Measurements from ENCODE around the gene CCM2L.

The CCM2L gene

DNA sequence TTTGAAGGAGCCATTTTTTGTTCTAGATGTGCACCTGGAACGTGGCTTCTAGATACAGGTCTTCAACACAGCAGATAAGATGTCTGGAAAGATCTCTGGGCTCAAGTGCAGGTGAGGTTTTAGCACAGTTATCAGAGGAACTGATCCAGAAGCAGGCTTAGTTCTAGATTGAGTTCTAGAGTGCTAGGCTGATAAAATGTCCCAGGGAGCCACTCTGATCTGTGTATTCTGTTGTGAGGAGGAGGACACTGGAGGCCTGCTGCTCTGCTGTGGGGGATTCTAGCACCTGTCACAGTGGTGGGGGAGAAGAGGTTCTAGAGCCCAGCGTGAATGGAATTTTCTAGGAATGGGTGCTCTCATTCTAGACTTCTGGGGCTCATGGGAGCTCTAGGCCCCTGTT, 12.0 kb upstream of the CCM2L start:
- no peak for DNase-seq

DNA sequence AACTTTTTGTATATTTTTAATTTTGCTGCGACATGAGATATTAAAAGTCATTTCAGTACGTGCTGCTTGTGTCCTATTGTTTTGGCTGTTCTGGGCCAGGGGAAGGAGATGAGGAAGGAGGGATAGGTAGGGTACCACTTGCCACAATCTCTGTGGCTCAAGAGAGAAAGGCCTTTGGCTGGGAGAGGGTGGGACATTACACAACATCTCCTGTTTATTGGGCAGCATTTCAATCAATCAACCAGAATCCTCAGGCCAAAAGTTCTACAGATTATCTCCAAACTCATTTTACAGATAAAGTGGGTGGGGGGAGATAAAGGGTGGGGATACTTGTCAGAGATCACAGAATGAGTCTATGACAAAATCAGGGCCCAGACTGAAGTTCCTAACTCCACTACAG, 6.9 kb upstream of the CCM2L start:
- no peak for DNase-seq

DNA sequence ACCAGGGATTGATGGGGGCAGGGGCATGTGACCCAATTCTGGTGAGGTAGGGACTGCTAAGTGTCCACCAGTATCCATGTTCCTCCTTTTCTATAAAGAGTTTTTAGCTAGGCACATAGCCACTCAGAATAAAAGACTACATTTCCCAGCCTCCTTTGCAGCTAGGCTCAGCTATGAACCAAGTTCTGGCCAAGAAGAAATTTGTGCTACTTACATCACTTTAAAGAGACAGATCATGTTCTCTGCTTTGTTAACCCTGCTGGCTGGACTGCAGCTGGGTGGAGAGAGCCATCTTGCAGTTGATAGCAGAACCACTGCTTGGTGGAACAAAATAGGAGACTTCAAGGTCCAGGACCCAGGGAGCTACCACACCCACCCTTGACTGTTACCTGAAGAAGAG, 5.3 kb upstream of the CCM2L start:
- DNase-seq, result no peak

DNA sequence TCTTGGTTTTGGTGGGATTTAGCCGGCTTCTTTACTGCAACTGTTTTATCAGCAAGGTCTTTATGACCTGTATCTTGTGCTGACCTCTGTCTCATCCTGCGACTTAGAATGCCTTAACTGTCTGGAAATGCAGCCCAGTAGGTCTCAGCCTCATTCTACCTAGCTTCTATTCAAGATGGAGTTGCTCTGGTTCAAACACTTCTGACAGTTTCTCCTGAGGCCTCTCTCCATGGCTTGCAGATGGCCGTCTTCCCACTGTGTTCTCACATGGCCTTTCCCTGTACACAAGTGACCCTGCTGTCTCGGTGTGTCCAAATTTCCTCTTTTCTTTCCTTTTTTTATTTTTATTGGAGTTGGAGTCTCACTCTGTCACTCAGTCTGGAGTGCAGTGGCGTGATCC, 4.2 kb upstream of the CCM2L start:
- no peak for DNase-seq

DNA sequence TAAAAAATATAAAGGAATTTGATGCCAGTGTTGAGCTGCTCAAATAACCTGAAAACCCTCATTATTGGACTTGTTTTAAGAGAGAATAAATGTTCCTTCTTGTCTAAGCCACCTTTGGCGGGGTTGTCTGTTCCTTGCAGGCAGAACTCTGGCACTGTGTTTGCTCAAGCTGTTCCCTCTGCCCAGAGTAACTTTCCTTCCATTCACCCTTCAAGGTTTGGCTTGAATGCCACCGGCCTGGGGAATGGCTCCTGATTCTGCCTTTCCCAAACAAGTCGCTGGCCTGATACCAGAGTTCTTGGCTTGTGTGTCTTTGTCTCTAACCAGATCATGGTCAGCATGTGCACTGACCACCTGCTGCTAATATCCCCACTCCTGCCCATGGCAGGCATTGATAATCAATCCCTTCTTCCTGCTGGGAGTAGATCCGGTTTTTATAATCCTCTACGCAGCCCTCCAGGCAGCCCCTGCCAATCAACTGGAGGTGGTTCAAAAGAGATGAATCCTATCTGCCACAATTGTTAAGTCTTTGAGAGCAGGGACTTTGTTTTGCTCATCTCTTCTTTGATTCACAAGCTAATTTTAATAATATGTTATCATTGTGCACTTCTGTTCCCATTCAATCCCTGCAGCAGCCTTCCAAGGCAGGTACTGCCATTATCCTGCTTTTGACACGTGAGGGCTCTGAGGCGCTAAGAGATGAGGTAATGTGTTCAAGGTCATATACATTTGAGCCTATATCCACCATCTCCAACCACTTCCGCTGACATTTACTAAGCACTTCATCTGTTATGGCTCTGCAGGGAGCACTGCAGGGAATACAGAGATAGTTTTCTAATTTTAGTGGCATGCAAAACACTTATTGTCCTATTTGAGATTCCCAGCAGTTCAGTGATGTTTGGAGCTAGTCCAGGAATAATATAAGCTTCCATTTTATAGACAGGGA, 3.1 kb upstream of the CCM2L start:
- DNase-seq, result no peak

DNA sequence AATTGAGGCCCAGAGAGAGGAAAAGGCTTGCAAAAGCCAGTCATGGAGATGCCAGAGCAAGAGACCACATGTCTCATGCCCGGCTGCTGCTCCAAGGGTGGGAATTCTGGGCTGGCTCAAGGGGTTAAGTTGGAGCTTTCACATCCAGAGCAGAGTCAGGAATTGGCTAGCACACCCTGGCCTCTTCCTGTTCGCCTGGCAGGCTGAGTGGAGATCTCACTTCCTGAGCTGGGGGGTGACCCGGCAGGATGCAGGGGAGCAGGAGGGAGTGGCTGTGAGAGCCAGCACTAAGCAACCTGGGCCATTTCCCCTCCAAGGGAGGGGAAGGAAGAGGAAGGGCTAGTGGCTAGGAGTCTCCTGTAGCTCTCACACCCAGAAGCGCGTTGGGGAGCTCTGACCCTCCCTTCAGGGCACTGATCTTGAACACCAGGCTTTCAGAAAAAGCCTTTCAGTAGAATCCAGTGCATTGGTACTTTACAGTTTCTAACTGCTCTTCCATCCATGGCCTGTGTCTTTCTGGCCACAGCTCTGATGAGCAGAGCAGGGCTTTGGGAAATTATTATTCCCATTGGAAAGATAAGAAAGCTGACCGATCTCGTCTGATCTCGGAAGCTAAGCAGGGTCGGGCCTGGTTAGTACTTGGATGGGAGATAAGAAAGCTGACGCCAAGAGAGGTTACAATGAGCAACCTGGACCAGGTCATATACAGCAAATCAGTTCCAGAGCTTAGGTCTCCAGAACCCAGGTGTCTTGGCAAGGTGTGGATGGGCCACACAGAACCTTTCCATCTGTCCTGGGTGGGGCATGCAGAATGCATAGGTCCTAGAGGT, 2.2 kb upstream of the CCM2L start:
- DNase-seq, result no peak

DNA sequence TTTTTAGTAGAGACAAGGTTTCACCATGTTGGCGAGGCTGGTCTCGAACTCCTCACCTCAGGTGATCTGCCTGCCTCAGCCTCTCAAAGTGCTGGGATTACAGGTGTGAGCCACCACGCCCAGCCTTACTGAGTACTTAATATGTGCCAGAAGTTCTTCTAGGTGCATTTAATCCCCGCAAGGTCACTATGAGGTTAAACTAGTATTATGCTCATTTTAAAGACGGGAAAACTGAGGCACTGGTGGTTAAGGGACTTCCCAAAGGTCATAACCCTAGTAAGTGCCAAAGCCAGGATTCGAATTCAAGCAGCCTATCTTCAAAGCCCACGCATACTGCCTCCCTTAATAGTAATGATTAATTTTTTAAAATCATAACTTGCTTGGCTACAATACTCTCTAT, 674 bp upstream of the CCM2L start:
- DNase-seq, result no peak

DNA sequence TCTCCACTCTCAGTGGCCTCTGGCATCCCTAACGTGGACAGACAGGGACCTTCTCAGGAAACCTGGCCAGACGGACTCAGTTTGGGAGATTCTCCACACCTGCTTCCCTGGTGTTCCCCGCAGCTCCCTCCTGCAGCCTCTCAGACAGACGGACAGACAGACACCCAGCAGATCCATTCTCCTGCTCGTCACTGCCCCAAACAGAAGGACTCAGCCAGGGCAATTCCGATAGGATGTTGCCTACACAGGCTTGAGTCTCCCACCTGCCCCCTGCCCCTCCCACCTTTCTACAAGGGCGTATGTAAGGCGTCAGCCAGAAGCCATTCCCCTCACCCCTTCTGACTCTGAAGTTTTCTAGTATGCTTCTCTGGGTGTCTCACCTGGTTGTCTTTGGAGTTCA, 428 bp downstream of the CCM2L start:
- no peak for DNase-seq

DNA sequence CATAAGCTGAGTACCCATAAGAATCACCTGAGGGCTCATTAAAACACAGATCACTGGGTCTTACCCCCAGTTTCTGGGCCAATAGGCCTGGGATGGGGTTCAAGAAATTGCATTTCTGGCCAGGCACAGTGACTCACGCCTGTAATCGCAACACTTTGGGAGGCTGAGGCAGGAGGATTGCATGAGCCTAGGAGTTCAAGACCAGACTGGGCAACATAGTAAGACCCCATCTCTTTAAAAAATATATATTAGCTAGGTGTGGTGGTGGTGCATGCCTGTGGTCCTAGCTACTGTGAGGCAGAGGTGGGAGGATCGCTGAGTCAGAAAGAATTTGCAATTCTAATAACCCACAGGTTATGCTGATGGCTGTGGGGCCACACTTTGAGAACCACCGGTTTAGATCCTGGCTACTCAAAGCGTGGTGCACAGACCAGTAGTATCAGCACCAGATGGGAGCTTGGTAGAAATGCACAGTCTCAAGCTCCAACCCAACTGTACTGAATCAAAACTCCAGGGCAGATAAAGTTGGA, 2.0 kb downstream of the CCM2L start:
- no peak for DNase-seq

DNA sequence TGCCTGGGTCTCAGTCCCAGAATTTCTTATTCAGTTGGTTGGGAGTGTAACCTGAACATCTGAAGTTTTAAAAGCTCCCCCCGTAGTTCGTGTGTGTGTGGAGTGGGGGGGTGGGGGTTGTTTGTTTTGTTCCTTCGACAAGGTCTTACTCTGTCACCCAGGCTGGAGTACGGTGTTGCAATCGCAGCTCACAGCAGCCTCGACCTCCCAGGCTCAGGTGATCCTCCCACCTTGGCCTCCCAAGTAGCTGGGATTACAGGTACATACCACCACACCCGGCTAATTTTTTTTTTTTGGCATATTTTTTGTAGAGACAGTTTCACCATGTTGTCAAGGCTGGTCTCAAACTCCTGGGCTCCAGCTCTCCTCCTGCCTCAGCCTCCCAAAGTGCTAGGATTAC, 3.1 kb downstream of the CCM2L start:
- DNase-seq, result no peak

DNA sequence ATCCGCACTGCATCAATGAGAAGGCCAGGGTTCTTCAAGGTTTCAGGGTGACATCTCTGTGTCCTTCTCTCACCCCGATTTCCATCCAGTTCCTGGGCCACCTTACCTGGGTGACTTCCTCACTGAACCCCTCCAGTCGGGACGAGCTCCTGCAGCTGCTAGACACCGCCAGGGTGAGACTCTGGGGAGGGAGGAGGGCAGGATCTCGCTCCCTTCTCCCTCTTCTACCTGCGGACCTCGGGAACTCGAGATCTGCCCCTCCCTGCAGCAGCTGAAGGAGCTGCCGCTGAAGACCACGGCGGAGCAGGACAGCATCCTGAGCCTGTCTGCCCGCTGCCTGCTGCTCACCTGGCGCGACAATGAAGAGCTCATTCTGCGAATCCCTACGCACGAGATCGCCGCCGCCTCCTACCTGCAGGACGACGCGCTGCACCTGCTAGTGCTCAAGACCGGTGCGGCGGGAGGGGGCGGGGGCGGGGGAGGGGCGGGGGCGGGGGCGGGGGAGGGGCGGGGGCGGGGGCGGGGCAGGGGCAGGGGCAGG, 7.5 kb downstream of the CCM2L start:
- DNase-seq, result peak; percentile 96

DNA sequence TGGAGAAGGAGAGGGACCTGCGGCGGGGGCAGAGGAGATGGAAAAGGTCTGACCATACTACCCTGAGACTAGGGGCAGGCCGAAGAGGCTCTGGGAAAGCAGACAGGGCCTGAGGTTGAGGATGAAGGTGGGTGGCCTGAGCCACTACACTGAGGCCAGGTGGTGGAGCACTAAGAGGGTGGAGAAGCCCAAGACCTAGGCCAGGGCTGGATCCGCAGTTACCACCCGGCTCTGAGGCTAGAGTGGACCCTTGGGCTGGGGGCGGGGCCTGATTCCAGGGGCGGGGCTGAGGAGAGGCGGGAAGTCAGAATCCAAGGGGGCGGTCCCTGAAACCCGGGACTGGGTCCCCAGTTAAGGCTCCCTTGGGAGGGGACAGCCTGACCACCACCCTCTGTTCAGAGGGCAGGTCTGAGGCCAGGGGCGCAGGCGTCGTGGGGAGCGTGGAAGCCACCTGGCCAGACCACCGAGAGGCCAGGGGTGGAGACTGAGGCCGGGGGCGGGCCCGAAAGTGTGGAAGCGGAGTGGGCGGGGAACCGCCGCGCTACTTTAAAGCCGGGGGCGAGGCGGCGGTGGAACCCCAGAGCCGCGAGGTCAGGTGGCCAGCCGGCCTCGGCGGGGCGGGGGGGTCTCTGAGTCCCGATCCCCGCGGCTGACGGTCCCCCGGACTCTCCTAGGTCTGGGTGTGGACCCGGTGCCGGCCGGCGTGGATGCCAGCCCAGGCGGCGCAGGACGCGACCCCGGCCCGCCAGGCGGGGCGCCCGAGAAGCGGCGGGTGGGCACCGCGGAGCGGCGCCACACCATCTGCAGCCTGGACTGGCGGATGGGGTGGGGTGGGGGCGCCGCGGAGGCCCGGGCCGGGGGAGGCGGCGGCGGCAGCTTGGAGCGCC, 8.3 kb downstream of the CCM2L start:
- peak; percentile 97 for DNase-seq

DNA sequence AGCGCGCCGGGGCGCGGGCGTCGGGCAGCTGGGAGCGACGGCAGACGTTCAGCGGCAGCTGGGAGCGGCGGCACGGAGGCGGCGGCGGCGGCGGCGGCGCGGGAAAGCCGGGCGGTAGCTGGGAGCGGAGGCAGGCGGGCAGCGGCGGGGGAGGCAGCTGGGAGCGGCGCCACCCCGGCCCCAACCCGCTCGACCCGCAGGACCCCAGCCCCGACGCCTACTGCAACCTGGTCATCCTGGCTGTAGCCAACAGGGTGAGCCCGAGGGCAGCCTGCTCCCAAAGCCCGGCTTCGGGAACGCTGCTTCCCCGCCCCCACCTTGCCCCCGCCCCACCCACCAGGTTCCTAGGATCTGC, 8.9 kb downstream of the CCM2L start:
- peak; percentile 56 for DNase-seq

DNA sequence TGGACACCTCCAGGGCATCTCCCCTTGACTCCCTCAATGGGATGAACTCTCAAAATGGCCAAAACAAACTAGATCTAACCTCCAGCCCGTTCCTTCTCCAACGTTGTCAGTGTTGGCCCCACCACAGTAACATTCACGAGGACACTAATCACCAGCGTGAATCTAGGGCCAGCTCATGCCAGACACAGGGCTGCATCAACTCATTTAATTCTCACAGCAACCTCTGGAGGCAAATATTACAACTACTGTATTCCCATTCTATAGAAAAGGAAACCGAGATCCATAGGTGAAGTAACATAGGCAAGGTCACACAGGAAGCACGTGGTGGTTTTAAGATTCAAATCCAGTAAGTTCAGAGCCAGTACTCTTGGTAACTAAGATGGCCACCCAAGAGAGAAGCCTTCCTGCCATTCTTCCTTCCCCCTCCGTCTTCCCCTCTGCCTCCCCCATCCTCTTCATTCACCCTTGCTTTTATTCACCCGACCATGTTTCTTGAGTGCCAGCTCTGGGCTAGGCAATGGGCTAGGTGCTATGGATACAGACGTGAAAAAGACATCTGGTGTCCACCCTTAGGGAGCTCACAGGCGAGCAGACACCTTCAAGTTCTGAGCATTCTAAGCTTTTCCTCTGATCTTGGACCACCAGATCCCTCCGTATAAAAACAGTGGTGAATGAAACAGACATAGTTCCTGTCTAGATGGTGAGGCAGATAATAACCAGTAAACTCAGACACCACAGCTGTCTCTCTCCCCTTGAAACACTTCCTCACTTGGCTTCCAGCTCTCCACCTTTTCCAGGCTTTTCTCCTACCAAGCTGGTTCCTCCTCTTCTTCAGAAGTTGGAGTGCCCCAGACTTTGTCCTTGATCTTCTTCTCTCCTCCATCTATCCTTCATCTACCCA, 9.6 kb downstream of the CCM2L start:
- DNase-seq, result no peak

DNA sequence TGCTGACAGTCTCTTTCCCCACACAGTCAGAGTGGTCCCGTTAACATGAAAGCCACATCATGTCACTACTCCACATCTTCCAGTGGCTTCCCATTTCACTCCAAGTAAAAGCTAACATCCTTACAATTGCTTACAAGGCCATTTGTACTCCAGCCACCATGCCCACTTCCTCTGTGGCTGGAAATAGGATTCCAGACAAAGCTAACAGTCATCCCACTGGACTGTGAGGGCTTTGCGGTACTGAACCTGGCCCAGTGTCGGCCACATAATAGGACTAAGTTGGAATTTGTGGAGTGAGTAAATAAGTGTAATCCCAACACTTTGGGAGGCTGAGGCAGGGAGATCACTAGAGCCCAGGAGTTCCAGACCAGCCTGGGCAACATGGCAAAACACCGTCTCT, 10.9 kb downstream of the CCM2L start:
- no peak for DNase-seq

DNA sequence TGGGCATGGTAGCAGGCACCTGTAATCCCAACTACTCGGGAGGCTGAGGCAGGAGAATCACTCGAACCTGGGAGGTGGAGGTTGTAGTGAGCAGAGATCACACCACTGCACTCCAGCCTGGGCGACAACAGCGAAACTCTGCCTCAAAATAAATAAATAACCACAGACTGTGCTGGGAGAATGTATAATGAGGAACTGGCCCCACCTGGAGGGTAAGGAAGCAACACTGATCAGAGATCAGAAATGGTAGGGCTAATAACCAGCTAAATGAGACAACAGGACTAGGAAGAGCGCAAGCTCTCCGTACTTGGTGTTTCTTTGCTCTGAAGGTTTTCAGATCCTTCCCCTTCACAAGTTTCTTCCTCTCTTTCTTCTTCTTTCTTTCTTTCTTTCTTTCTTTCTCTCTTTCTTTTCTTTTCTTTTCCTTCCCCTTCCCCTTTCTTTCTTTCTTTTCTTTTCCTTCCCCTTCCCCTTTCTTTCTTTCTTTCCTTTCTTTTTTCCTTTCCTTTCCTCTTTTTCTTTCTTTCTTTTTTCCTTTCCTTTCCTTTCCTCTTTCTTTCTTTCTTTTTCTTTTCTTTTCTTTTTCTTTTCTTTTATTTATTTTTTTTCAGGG, 14.6 kb downstream of the CCM2L start:
- no peak for DNase-seq

DNA sequence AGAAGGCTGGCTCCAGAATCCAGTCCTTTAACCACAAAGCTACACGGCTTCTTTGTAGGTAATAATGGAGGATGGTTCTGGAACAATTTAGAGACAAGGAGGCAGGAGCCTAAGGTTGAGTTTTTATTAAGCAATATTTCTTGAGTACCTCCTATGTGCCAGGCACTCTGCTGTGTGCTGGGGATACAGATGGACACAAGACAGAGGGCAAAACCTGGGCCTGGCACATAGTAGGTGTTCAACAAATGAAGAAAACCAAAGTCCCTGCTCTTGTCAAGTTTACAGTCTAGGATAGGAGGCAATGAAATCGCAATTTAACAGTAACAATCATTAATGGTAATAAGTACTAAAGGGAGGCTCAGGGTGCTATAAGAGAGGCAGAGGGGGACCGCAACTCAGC, 17.4 kb downstream of the CCM2L start:
- DNase-seq, result no peak

DNA sequence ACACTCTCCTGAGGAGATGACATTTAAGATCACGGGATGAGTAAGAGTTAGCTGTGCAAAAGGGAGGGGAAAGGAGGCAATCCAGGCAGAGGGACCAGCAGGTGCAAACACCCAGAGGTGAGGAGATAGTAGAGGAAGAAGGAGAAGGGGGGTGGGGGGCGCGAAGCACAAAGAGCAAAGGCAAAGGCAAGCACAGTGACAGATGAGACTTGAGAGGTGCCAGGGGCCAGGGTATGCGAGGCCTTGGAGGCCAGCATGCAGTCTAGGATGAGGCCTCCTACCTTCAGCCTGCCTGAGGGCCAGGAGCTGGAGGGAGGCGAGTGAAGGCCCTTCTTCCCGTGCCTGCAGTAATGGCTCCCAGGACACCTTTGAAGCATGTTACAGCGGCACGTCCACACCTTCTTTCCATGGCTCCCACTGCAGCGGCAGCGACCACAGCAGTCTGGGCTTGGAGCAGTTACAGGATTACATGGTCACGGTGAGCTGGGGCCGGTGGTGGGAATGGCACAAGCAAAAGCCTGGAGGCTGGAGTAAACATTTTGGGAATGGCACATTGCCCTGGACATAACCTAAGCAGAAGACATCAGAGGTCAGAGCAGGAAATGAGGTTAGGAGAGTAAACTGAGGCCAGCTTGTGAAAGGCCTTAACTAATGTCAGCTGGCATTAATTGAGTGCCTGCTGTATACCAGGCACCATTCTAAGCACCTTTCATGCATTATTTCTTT, 18.6 kb downstream of the CCM2L start:
- no peak for DNase-seq

DNA sequence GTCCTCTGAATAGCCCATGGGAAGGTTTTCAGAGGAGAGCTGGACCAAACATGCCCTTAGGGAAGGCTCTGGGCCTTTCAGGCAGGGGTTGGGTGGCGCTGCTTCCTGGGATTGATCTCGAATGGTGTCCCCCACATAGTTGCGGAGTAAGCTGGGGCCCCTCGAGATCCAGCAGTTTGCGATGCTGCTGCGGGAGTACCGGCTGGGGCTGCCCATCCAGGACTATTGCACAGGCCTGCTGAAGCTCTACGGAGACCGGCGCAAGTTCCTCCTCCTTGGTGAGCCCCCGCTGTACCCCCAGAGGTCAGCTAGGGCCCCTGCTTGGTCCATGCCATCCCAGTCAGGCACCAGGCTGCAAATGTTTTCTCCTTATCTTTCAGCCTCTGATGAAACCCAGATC, 19.3 kb downstream of the CCM2L start:
- no peak for DNase-seq
